OCI-LY1 (cell line): ENCODE measurements around the gene RPH3AL.

ENCODE experiments used
- H2AFZ ChIP-seq: fragments of 200-600 bp; sonication (generic), shearing (Covaris generic); 2 replicates; pipeline ENCODE4 v1.6.0; 2014; ENCODE audit warnings: antibody characterized with exemption, mild to moderate bottlenecking, low read length
- H3F3A ChIP-seq: fragments of 200-600 bp; sonication (generic), shearing (Covaris generic); 2 replicates; pipeline ENCODE4 v1.6.0; 2014; ENCODE audit warnings: mild to moderate bottlenecking, antibody characterized with exemption, low read length, moderate library complexity; ENCODE audit not compliant: insufficient read depth
- H3K27ac ChIP-seq: fragments of 200-600 bp; sonication (generic); 2 replicates; pipeline ENCODE4 v1.5.1; 2014; ENCODE audit warnings: low read length, mixed run types, mild to moderate bottlenecking, low read depth; ENCODE audit not compliant: poor library complexity, severe bottlenecking
- H3K27me3 ChIP-seq: fragments of 200-600 bp; sonication (generic); 2 replicates; pipeline ENCODE4 v1.6.0; 2014; ENCODE audit warnings: antibody characterized with exemption, mild to moderate bottlenecking, low read length, moderate library complexity; ENCODE audit not compliant: insufficient read depth
- H3K36me3 ChIP-seq: fragments of 200-600 bp; sonication (generic); 2 replicates; pipeline ENCODE4 v1.6.1; 2014; ENCODE audit warnings: mild to moderate bottlenecking, antibody characterized with exemption, low read length, moderate library complexity, mixed read lengths; ENCODE audit not compliant: insufficient read depth
- H3K4me1 ChIP-seq: fragments of 200-600 bp; sonication (generic); 2 replicates; pipeline ENCODE4 v1.5.1; 2014; ENCODE audit warnings: mild to moderate bottlenecking, low read length, moderate library complexity; ENCODE audit not compliant: insufficient read depth, severe bottlenecking
- H3K4me2 ChIP-seq: fragments of 200-600 bp; sonication (generic), shearing (Covaris generic); 2 replicates; pipeline ENCODE4 v1.6.1; 2014; ENCODE audit warnings: low read length
- H3K4me3 ChIP-seq: fragments of 200-600 bp; sonication (generic); 2 replicates; pipeline ENCODE4 v1.5.1; 2014; ENCODE audit warnings: low read length, low read depth, mild to moderate bottlenecking, mixed read lengths; ENCODE audit not compliant: poor library complexity, severe bottlenecking
- H3K79me2 ChIP-seq: fragments of 200-600 bp; shearing (Covaris generic); 2 replicates; pipeline ENCODE4 v1.6.1; 2016; ENCODE audit warnings: mixed run types, low read length, mixed read lengths; ENCODE audit not compliant: insufficient read depth
- H3K9ac ChIP-seq: fragments of 200-600 bp; sonication (generic), shearing (Covaris generic); 2 replicates; pipeline ENCODE4 v1.6.1; 2014; ENCODE audit warnings: mild to moderate bottlenecking, low read length, mixed read lengths
- H3K9me2 ChIP-seq: fragments of 200-600 bp; sonication (generic), shearing (Covaris generic); 2 replicates; pipeline ENCODE4 v1.6.1; 2014; ENCODE audit warnings: low read depth, mild to moderate bottlenecking, low read length, mixed read lengths
- H3K9me3 ChIP-seq: fragments of 200-600 bp; shearing (Covaris generic); 2 replicates; pipeline ENCODE4 v1.6.1; 2014; ENCODE audit warnings: low read length, mixed read lengths
- H4K20me1 ChIP-seq: fragments of 200-600 bp; sonication (generic), shearing (Covaris generic); 2 replicates; pipeline ENCODE4 v1.6.0; 2016; ENCODE audit warnings: mild to moderate bottlenecking, low read length; ENCODE audit not compliant: insufficient read depth
- CTCF ChIP-seq: fragments of 200-600 bp; sonication (generic), shearing (Covaris generic); IDR thresholded peaks from 2 replicates; pipeline ENCODE4 v1.5.1; 2017; ENCODE audit warnings: mild to moderate bottlenecking, antibody characterized with exemption, low read length, moderate library complexity, mixed read lengths
- EZH2 ChIP-seq: fragments of 200-600 bp; sonication (generic), shearing (Covaris generic); IDR thresholded peaks from 2 replicates; pipeline ENCODE4 v1.8.0; 2017; ENCODE audit warnings: borderline replicate concordance, mixed run types, mild to moderate bottlenecking, antibody characterized with exemption, low read length, moderate library complexity, mixed read lengths

RPH3AL gene

GRCh38 chr17:289409-289808 is 63.2 kb downstream of the RPH3AL start:
- no peak for TF ChIP-seq CTCF
- TF ChIP-seq EZH2: no peak
- Histone ChIP-seq H3K36me3 (no peaks in the 10 kb centered on the region), H4K20me1 (no peaks in the 10 kb centered on the region), H3K9ac (no peak overlapping the region), H3K4me2 (no peak overlapping the region), H3K4me3 (no peak overlapping the region), H3K9me3 (no peaks in the 10 kb centered on the region), H3K4me1 (no peaks in the 10 kb centered on the region), H3K27me3 (no peaks in the 10 kb centered on the region), H3K27ac (no peak overlapping the region), H3K79me2 (no peaks in the 10 kb centered on the region), H2AFZ (no peak overlapping the region), H3K9me2 (no peaks in the 10 kb centered on the region), H3F3A (no peaks in the 10 kb centered on the region)

GRCh38 chr17:288802-289356 is 63.7 kb downstream of the RPH3AL start:
- H4K20me1 ChIP-seq: no peaks in the 10 kb centered on the region
- H3K9me3 ChIP-seq: no peaks in the 10 kb centered on the region
- no peak overlapping the region for H3K9ac ChIP-seq
- no peaks in the 10 kb centered on the region for H3K36me3 ChIP-seq
- H3F3A ChIP-seq: no peaks in the 10 kb centered on the region
- no peak overlapping the region for H3K4me3 ChIP-seq
- TF ChIP-seq CTCF: no peak
- TF ChIP-seq EZH2: no peak
- no peak overlapping the region for H3K27ac ChIP-seq
- H3K4me1 ChIP-seq: no peaks in the 10 kb centered on the region
- H2AFZ ChIP-seq: no peak overlapping the region
- H3K9me2 ChIP-seq: no peaks in the 10 kb centered on the region
- H3K79me2 ChIP-seq: no peaks in the 10 kb centered on the region
- no peak overlapping the region for H3K4me2 ChIP-seq
- no peaks in the 10 kb centered on the region; the same call in 1 of the 2 replicates for H3K27me3 ChIP-seq

- Histone ChIP-seq H3K27me3 (no peaks in the 10 kb centered on the region; the same call in 1 of the 2 replicates), H3K79me2 (no peaks in the 10 kb centered on the region), H3K4me3 (no peak overlapping the region), H3K27ac (no peak overlapping the region), H3K9ac (no peak overlapping the region), H3K4me2 (no peak overlapping the region), H2AFZ (no peak overlapping the region), H4K20me1 (no peaks in the 10 kb centered on the region), H3K9me2 (no peaks in the 10 kb centered on the region), H3K4me1 (no peaks in the 10 kb centered on the region), H3K36me3 (no peaks in the 10 kb centered on the region), H3K9me3 (no peaks in the 10 kb centered on the region), H3F3A (no peaks in the 10 kb centered on the region)
- TF ChIP-seq CTCF: no peak
- TF ChIP-seq EZH2: no peak
These were observed 66.0 kb downstream of the RPH3AL start for GRCh38 chr17:286571-286970.
